ENCODE results near the gene PARD3.

Gene PARD3

GRCh38 chr10:34570887-34571286 is 244.2 kb downstream of the PARD3 start:
- no peak for DNase-seq

GRCh38 chr10:34567659-34568253 is 247.3 kb downstream of the PARD3 start:
- DNase-seq, result no peak

- no peak for DNase-seq
Measured at GRCh38 chr10:34565934-34566333, 249.2 kb downstream of the PARD3 start.

GRCh38 chr10:34558093-34558583 is 257.0 kb downstream of the PARD3 start:
- DNase-seq, result no peak

- no peak for DNase-seq
Measured at GRCh38 chr10:34557173-34557572, 257.9 kb downstream of the PARD3 start.

- no peak for DNase-seq
Measured at GRCh38 chr10:34555653-34556052, 259.4 kb downstream of the PARD3 start.

- DNase-seq, result no peak
Measured at GRCh38 chr10:34553747-34554146, 261.3 kb downstream of the PARD3 start.

- no peak for DNase-seq
Measured at GRCh38 chr10:34551295-34551694, 263.8 kb downstream of the PARD3 start.

- DNase-seq, result no peak
Measured at GRCh38 chr10:34549953-34550352, 265.1 kb downstream of the PARD3 start.

- no peak for DNase-seq
Measured at GRCh38 chr10:34549001-34549400, 266.1 kb downstream of the PARD3 start.

- DNase-seq, result no peak
Measured at GRCh38 chr10:34548466-34548865, 266.6 kb downstream of the PARD3 start.

GRCh38 chr10:34547695-34548094 is 267.4 kb downstream of the PARD3 start:
- no peak for DNase-seq

- DNase-seq, result no peak
Measured at GRCh38 chr10:34547291-34547690, 267.8 kb downstream of the PARD3 start.

GRCh38 chr10:34544400-34544799 is 270.7 kb downstream of the PARD3 start:
- DNase-seq, result no peak

- no peak for DNase-seq
Measured at GRCh38 chr10:34543716-34544115, 271.4 kb downstream of the PARD3 start.

GRCh38 chr10:34540492-34540891 is 274.6 kb downstream of the PARD3 start:
- no peak for DNase-seq

GRCh38 chr10:34539533-34540315 is 275.4 kb downstream of the PARD3 start:
- DNase-seq, result no peak

- no peak for DNase-seq
Measured at GRCh38 chr10:34538281-34538829, 276.7 kb downstream of the PARD3 start.

- DNase-seq, result no peak
Measured at GRCh38 chr10:34537629-34538231, 277.4 kb downstream of the PARD3 start.

- no peak for DNase-seq
Measured at GRCh38 chr10:34535872-34536271, 279.2 kb downstream of the PARD3 start.

GRCh38 chr10:34530778-34531177 is 284.3 kb downstream of the PARD3 start:
- no peak for DNase-seq

GRCh38 chr10:34528320-34528719 is 286.8 kb downstream of the PARD3 start:
- DNase-seq, result no peak

All from effector CD8-positive, alpha-beta T cell (primary cell).